Activated CD8-positive, alpha-beta memory T cell treated with anti-CD3 and anti-CD28 coated beads, Interleukin-2, amount 50 U/mL, for 48 hours (primary cell): ENCODE results near the gene ZMIZ2.

Source experiments
- DNase-seq: peaks from one replicate; pipeline ENCODE4 v3.0.0-alpha.2; 2020

The ZMIZ2 gene

GRCh38 chr7:44756904-44757303 lies 8.3 kb downstream of the ZMIZ2 start:
- no peak for DNase-seq

- DNase-seq: no peak
Observed at GRCh38 chr7:44757311-44757710, 8.7 kb downstream of the ZMIZ2 start.

- DNase-seq: no peak
Observed at GRCh38 chr7:44757739-44758138, 9.1 kb downstream of the ZMIZ2 start.

GRCh38 chr7:44759246-44759645 lies 10.6 kb downstream of the ZMIZ2 start:
- no peak for DNase-seq

- DNase-seq: no peak
Observed at GRCh38 chr7:44760034-44760580, 11.5 kb downstream of the ZMIZ2 start.

GRCh38 chr7:44761207-44762161 lies 12.8 kb downstream of the ZMIZ2 start:
- no peak for DNase-seq

GRCh38 chr7:44762300-44762699 lies 13.7 kb downstream of the ZMIZ2 start:
- no peak for DNase-seq

GRCh38 chr7:44762726-44763522 lies 14.3 kb downstream of the ZMIZ2 start:
- no peak for DNase-seq

GRCh38 chr7:44764081-44764480 lies 15.4 kb downstream of the ZMIZ2 start:
- no peak for DNase-seq

GRCh38 chr7:44764665-44765578 lies 16.3 kb downstream of the ZMIZ2 start:
- DNase-seq: no peak

GRCh38 chr7:44765579-44766415 lies 17.1 kb downstream of the ZMIZ2 start:
- DNase-seq: no peak

GRCh38 chr7:44766416-44766801 lies 17.8 kb downstream of the ZMIZ2 start:
- DNase-seq: no peak

GRCh38 chr7:44767134-44767911 lies 18.7 kb downstream of the ZMIZ2 start:
- no peak for DNase-seq

- DNase-seq: no peak
Observed at GRCh38 chr7:44767912-44768627, 19.4 kb downstream of the ZMIZ2 start.

- DNase-seq: no peak
Observed at GRCh38 chr7:44768628-44769371, 20.2 kb downstream of the ZMIZ2 start.

GRCh38 chr7:44769376-44769775 lies 20.7 kb downstream of the ZMIZ2 start:
- DNase-seq: no peak

GRCh38 chr7:44769776-44770294 lies 21.2 kb downstream of the ZMIZ2 start:
- no peak for DNase-seq

- no peak for DNase-seq
Observed at GRCh38 chr7:44771358-44771757, 22.7 kb downstream of the ZMIZ2 start.

- no peak for DNase-seq
Observed at GRCh38 chr7:44772440-44772839, 23.8 kb downstream of the ZMIZ2 start.
